ENCODE measurements around the gene DIPK1B. TPM values are rescaled to one million over a fixed set of nuclear protein-coding genes. Genes with fewer than 3 reads are reported as not detected.

Gene DIPK1B
- total RNA-seq, 2 experiments from 2014 or later = not detected

DNA sequence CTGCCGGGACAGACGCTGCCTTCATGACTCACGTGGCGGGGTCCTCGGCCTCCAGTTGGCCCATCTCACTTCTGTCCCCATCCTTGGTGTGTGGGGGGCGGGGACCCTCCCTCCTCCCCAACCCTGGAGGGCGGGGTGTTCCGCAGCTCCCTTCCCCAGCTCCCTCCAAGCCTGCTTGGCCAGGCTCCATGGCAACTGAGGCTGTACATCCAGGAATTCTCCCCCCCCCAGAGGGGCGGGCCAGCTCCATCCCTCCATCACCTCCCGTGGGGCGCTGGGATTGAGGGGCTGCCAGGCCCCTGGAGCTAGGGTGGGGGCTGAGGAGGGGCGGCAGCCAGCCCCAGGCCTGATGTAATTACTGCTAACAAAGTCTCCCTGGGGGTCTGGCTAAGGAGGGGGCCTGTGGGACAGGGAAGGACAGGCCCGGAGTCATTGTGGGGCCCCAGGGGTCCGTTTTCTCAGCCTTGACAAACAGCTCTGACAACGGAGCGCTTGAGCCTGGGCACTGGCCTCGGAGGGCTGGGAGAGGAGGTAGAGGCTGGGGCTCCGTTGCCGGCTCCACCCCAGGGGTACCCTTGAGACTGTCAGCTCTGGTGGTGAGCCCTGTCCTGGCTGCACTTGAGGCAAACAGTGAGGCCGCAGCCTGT is 8.0 kb downstream of the DIPK1B start:
- POLR2A ChIA-PET = interaction anchor here (2.1 kb wide), 1 partner anchor 10 kb away, joined by 5 read pairs; no protein-coding TSS in a partner anchor
- Mint-ChIP-seq H3K9me3 (no peaks in the 10 kb centered on the region), H3K36me3 (peaks cover 15% of the 10 kb centered on the region), H3K4me1 (ENCODE audit: low read depth) (peaks cover 13% of the 10 kb centered on the region), H3K27me3 (peaks cover 3% of the 10 kb centered on the region), H3K4me3 (no peak overlapping the region), H3K27ac (no peak overlapping the region)
- intact Hi-C loops (cut with micrococcal nuclease) = no loop called here
- CTCF ChIA-PET = no interaction called here
- DNase-seq = no peak

DNA sequence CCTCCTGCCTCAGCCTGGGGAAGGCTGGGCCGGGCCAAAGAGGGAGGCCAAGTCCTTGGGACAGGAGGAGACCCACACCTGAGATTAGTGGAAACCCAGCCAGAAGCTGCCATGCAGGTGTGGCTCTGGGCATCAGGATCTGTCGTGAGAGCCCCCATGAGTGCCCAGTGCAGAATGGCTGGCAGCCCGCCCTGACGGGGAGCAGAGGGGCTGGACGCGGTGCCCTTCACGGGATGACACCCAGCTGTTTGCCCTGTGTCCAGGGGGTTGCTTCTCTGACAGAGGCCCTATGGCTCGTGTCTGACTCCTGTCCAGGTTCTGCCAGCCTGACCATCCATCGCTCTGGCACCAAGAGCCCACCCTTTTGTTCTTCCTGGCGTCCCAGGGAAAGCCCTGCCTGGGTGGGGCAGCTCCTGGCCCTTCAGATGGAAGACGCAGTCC is 8.5 kb downstream of the DIPK1B start:
- CTCF ChIA-PET = no interaction called here
- no peak overlapping the region for H3K4me3 Mint-ChIP-seq

DNA sequence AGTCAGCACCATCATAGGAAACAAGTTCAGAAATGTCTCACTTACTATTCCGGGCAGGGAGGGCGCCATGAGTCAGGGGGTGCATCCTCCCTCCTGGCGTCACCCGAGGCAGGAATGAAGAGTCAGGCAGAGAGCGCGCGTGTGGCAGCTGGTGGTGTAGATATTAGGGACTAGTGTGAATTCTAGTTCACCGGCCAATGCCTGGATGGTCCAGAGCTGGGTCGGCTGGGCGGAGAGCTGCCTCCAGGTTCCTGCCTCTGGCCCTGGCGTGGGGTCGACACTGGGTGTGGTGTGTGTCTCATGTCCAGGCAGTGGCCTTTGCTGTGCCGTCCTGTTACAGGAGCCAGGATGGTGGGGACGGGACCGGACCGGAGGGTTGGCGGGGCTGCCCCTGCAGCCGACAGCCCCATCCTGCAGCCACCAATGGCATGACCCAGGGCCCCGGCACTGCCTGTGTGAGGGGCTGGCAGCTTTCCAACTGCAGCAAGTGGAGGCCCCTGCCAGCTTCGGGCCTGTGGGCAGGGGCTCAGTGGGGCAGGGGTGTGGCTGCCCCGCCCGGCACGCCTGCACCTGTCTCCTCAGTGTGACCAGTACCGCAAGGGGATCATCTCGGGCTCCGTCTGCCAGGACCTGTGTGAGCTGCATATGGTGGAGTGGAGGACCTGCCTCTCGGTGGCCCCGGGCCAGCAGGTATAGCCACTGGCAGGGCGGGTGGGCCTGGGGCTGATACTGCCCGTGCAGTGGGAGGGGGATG is 9.1 kb downstream of the DIPK1B start:
- Mint-ChIP-seq H3K4me1 (ENCODE audit: low read depth) (peaks cover 24% of the 10 kb centered on the region), H3K36me3 (peaks cover 27% of the 10 kb centered on the region), H3K4me3 (no peak overlapping the region), H3K27me3 (no peaks in the 10 kb centered on the region), H3K27ac (no peak overlapping the region), H3K9me3 (no peaks in the 10 kb centered on the region)
- ChIA-PET CTCF (no interaction called here), POLR2A (interaction anchor here (2.1 kb wide), 1 partner anchor 8 kb away, joined by 5 read pairs; no protein-coding TSS in a partner anchor)
- DNase-seq = peak; percentile 34
- intact Hi-C loops (cut with micrococcal nuclease) = no loop called here

More for the DNA sequence above, 8.5 kb downstream of the DIPK1B start:
- peaks cover 21% of the 10 kb centered on the region for H3K36me3 Mint-ChIP-seq
- H3K4me1 Mint-ChIP-seq (ENCODE audit: low read depth) = peaks cover 18% of the 10 kb centered on the region
- intact Hi-C loops (cut with micrococcal nuclease) = no loop called here
- H3K9me3 Mint-ChIP-seq = no peaks in the 10 kb centered on the region
- no peak for DNase-seq
- peaks cover 1% of the 10 kb centered on the region for H3K27me3 Mint-ChIP-seq
- POLR2A ChIA-PET = interaction anchor here (2.1 kb wide), 1 partner anchor 9 kb away, joined by 5 read pairs; no protein-coding TSS in a partner anchor
- H3K27ac Mint-ChIP-seq = no peak overlapping the region

DNA sequence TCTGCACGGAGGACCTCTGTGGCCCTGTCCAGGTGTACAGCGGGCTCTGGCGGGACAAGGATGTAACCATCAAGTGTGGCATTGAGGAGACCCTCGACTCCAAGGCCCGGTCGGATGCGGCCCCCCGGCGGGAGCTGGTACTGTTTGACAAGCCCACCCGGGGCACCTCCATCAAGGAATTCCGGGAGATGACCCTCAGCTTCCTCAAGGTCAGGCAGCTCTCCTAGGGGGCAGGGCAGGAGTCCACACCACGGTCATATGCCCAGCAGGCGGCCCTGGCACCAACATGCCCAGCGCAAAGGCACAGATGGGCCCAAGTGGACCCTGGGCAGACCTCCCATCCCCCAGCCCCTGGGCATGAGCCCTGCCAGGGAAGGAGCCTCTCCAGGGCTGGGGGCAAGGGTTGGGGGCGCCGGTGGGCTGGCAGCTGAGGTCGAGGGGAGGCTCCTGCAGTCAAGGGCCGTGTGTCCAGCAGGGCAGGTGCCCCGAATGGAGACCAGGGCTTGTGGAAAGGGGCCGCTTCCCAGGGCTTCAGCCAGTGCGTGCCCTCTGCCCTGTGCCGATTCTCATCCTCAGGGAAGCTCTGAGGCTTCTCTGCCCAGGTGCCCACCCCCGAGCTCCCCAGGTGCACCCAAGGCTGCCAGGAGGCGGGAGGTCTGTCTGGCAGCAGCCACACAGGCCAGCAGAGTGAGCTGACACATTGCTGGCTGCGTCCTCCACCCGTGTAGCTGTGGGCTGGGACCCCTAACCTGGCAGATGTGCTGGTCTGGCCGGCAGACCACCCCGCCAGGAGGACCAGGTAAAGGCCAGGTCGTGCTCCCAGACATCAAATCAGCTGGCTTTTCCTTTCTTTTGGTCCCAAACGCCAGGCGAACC is 10.0 kb downstream of the DIPK1B start:
- DNase-seq = no peak
- H3K27ac Mint-ChIP-seq = no peak overlapping the region
- peaks cover 28% of the 10 kb centered on the region for H3K4me1 Mint-ChIP-seq (ENCODE audit: low read depth)
- no peaks in the 10 kb centered on the region for H3K9me3 Mint-ChIP-seq
- H3K27me3 Mint-ChIP-seq = no peaks in the 10 kb centered on the region
- no peak overlapping the region for H3K4me3 Mint-ChIP-seq
- ChIA-PET POLR2A (no interaction called here), CTCF (no interaction called here)
- peaks cover 32% of the 10 kb centered on the region for H3K36me3 Mint-ChIP-seq
- intact Hi-C loops (cut with micrococcal nuclease) = no loop called here

- DNase-seq = no peak
- intact Hi-C loops (cut with micrococcal nuclease) = no loop called here
- Mint-ChIP-seq H3K9me3 (no peaks in the 10 kb centered on the region), H3K4me1 (ENCODE audit: low read depth) (peaks cover 28% of the 10 kb centered on the region), H3K27me3 (no peaks in the 10 kb centered on the region), H3K36me3 (peaks cover 34% of the 10 kb centered on the region), H3K4me3 (no peak overlapping the region), H3K27ac (no peak overlapping the region)
- ChIA-PET POLR2A (no interaction called here), CTCF (no interaction called here)
Observed at GRCh38 chr9:136722969-136723356, 10.6 kb downstream of the DIPK1B start.

DNA sequence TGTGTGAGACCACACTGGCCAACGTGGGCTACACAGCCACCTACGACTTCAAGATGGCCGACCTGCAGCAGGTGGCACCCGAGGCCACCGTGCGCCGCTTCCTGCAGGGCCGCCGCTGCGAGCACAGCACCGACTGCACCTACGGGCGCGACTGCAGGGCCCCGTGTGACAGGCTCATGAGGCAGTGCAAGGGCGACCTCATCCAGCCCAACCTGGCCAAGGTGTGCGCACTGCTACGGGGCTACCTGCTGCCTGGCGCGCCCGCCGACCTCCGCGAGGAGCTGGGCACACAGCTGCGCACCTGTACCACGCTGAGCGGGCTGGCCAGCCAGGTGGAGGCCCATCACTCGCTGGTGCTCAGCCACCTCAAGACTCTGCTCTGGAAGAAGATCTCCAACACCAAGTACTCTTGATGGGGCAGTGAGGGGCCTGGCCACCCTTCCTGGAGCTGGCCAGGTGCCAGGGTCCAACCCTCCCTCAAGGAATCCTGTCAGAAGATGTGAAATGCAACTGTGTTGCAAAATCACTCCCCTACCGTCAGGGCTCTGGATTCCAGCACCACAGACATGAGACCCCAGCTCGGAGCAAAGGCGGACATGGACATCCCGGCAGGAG is 11.1 kb downstream of the DIPK1B start:
- Mint-ChIP-seq H3K27ac (no peak overlapping the region), H3K4me3 (no peak overlapping the region), H3K36me3 (peaks cover 34% of the 10 kb centered on the region), H3K9me3 (no peaks in the 10 kb centered on the region), H3K27me3 (no peaks in the 10 kb centered on the region), H3K4me1 (ENCODE audit: low read depth) (peaks cover 28% of the 10 kb centered on the region)
- POLR2A ChIA-PET = no interaction called here
- intact Hi-C loops (cut with micrococcal nuclease) = no loop called here
- DNase-seq = no peak
- CTCF ChIA-PET = no interaction called here

DNA sequence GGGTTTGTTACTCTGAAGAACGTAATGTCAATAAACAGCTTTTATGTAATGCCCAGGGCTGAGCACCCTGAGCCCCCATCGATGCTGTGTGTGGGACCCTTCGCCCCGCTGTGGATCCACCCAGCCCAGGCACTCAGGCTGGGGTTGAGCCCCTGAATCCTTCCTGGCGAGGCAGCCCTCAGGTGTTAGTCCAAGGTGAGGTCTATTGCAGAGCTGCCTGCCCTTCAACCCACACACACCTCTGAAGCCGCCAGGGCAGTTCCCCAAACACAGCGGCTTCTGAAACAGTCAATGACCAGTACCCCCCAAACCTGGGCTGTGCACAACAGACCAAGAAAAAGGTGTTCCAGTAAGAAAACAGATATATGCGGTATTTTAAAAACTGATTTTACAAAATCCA is 11.6 kb downstream of the DIPK1B start:
- POLR2A ChIA-PET = no interaction called here
- no peak overlapping the region for H3K4me3 Mint-ChIP-seq
- DNase-seq = no peak
- intact Hi-C loops (cut with micrococcal nuclease) = no loop called here
- no peak overlapping the region for H3K27ac Mint-ChIP-seq
- no peaks in the 10 kb centered on the region for H3K27me3 Mint-ChIP-seq
- peaks cover 34% of the 10 kb centered on the region for H3K36me3 Mint-ChIP-seq
- CTCF ChIA-PET = no interaction called here
- H3K9me3 Mint-ChIP-seq = no peaks in the 10 kb centered on the region
- H3K4me1 Mint-ChIP-seq (ENCODE audit: low read depth) = peaks cover 28% of the 10 kb centered on the region

DNA sequence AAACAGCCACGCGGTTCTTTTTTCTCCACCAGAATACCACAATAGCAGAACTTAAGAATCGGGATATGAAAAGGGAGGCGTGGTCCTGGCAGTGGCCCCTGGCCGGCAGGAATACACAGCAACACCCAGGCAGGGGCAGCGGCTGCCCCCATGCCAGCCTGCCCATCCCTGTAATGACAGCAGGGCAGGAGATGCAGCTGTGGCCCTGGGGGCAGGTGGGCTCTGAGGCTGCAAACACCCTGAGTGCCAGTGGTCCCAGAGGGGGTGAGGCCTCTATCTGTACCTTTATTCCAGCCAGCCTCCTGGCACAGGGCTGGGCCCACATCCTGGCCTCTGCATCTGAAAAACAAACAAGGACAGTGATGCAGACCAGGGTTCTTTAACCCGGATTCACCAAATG is 12.4 kb downstream of the DIPK1B start:
- peaks cover 32% of the 10 kb centered on the region for H3K4me1 Mint-ChIP-seq (ENCODE audit: low read depth)
- CTCF ChIA-PET = interaction anchor here (1.0 kb wide), 1 partner anchor 31 kb away, joined by 3 read pairs; no protein-coding TSS in a partner anchor
- DNase-seq = no peak
- H3K36me3 Mint-ChIP-seq = peaks cover 34% of the 10 kb centered on the region
- no peaks in the 10 kb centered on the region for H3K27me3 Mint-ChIP-seq
- intact Hi-C loops (cut with micrococcal nuclease) = no loop called here
- H3K27ac Mint-ChIP-seq = no peak overlapping the region
- H3K9me3 Mint-ChIP-seq = no peaks in the 10 kb centered on the region
- POLR2A ChIA-PET = no interaction called here
- no peak overlapping the region for H3K4me3 Mint-ChIP-seq

GRCh38 chr9:136725612-136726011 is 13.2 kb downstream of the DIPK1B start:
- no peak for DNase-seq
- peak overlapping the region; percentile 20 for H3K4me3 Mint-ChIP-seq
- intact Hi-C loops (cut with micrococcal nuclease) = no loop called here
- peaks cover 34% of the 10 kb centered on the region for H3K36me3 Mint-ChIP-seq
- no peaks in the 10 kb centered on the region for H3K9me3 Mint-ChIP-seq
- H3K4me1 Mint-ChIP-seq (ENCODE audit: low read depth) = peaks cover 32% of the 10 kb centered on the region
- H3K27me3 Mint-ChIP-seq = no peaks in the 10 kb centered on the region
- no peak overlapping the region for H3K27ac Mint-ChIP-seq
- CTCF ChIA-PET = interaction anchor here (1.0 kb wide), 1 partner anchor 32 kb away, joined by 3 read pairs; no protein-coding TSS in a partner anchor
- POLR2A ChIA-PET = no interaction called here

GRCh38 chr9:136726118-136726517 is 13.7 kb downstream of the DIPK1B start:
- POLR2A ChIA-PET = interaction anchor here (0.8 to 2.4 kb wide), 3 partner anchors 11 to 360 kb away, joined by 3 to 25 read pairs (median 6); no protein-coding TSS in a partner anchor
- DNase-seq = no peak
- Mint-ChIP-seq H3K36me3 (peaks cover 34% of the 10 kb centered on the region), H3K9me3 (no peaks in the 10 kb centered on the region), H3K4me3 (peak overlapping the region; percentile 99), H3K4me1 (ENCODE audit: low read depth) (peaks cover 31% of the 10 kb centered on the region), H3K27ac (peak overlapping the region; percentile 87), H3K27me3 (no peaks in the 10 kb centered on the region)
- CTCF ChIA-PET = interaction anchor here (0.7 to 3.7 kb wide), 5 partner anchors 32 to 321 kb away, joined by 3 to 14 read pairs (median 3); no protein-coding TSS in a partner anchor
- intact Hi-C loops (cut with micrococcal nuclease) = no loop called here

- Mint-ChIP-seq H3K4me1 (ENCODE audit: low read depth) (peaks cover 29% of the 10 kb centered on the region), H3K27me3 (no peaks in the 10 kb centered on the region), H3K4me3 (peak overlapping the region; percentile 99), H3K36me3 (peaks cover 34% of the 10 kb centered on the region), H3K9me3 (no peaks in the 10 kb centered on the region), H3K27ac (peak overlapping the region; percentile 87)
- peak; percentile 69 for DNase-seq
- intact Hi-C loops (cut with micrococcal nuclease) = no loop called here
- ChIA-PET CTCF (interaction anchor here (0.7 to 3.7 kb wide), 16 partner anchors 8 to 320 kb away, joined by 3 to 14 read pairs (median 4); no protein-coding TSS in a partner anchor), POLR2A (interaction anchor here (0.6 to 2.4 kb wide), 7 partner anchors 11 to 360 kb away, joined by 3 to 25 read pairs (median 5); no protein-coding TSS in a partner anchor)
Observed at GRCh38 chr9:136726631-136727191, 14.3 kb downstream of the DIPK1B start.

All from activated CD4-positive, alpha-beta memory T cell treated with anti-CD3 and anti-CD28 coated beads for 36 hours (primary cell).